Measurements from ENCODE around the gene TRIM37.

Gene TRIM37

GRCh38 chr17:58970609-58971450, 135.8 kb downstream of the TRIM37 start:
- Histone ChIP-seq H3K9me3 (no peaks in the 10 kb centered on the region), H3K4me1 (peaks cover 0 to 8% (median 0%) of the 10 kb centered on the region in 4 donors), H3K36me3 (no peaks in the 10 kb centered on the region), H3K4me3 (no peak overlapping the region), H3K27ac (peak overlapping the region; percentile 55 to 60), H3K27me3 (no peaks in the 10 kb centered on the region)
- no peak for DNase-seq
- TF ChIP-seq CTCF (IDR thresholded peaks at IDR 0.05) = no peak
- intact Hi-C loops (cut with DNase I; ENCODE audit: low total_unique reads) = no loop called here

- peaks cover 0 to 8% (median 0%) of the 10 kb centered on the region in 4 donors for H3K4me1 ChIP-seq
- no peaks in the 10 kb centered on the region for H3K27me3 ChIP-seq
- H3K4me3 ChIP-seq = no peak overlapping the region
- H3K27ac ChIP-seq = no peak overlapping the region
- H3K9me3 ChIP-seq = no peaks in the 10 kb centered on the region
- H3K36me3 ChIP-seq = no peaks in the 10 kb centered on the region
- no peak for DNase-seq
- intact Hi-C loops (cut with DNase I; ENCODE audit: low total_unique reads) = no loop called here
- no peak for TF ChIP-seq CTCF (IDR thresholded peaks at IDR 0.05)
These were observed 137.1 kb downstream of the TRIM37 start for GRCh38 chr17:58969612-58970011.

GRCh38 chr17:58969156-58969555, 137.5 kb downstream of the TRIM37 start:
- Histone ChIP-seq H3K27ac (no peak overlapping the region), H3K36me3 (no peaks in the 10 kb centered on the region), H3K4me1 (peaks cover 0 to 8% (median 0%) of the 10 kb centered on the region in 4 donors), H3K27me3 (no peaks in the 10 kb centered on the region), H3K4me3 (no peak overlapping the region), H3K9me3 (no peaks in the 10 kb centered on the region)
- intact Hi-C loops (cut with DNase I; ENCODE audit: low total_unique reads) = no loop called here
- DNase-seq = no peak
- TF ChIP-seq CTCF (IDR thresholded peaks at IDR 0.05) = no peak

GRCh38 chr17:58968426-58969061, 138.1 kb downstream of the TRIM37 start:
- H3K4me3 ChIP-seq = no peak overlapping the region
- no peak overlapping the region for H3K27ac ChIP-seq
- H3K4me1 ChIP-seq = peaks cover 0 to 8% (median 0%) of the 10 kb centered on the region in 4 donors
- H3K36me3 ChIP-seq = no peaks in the 10 kb centered on the region
- intact Hi-C loops (cut with DNase I; ENCODE audit: low total_unique reads) = no loop called here
- no peaks in the 10 kb centered on the region for H3K9me3 ChIP-seq
- DNase-seq = no peak
- no peak for TF ChIP-seq CTCF (IDR thresholded peaks at IDR 0.05)
- H3K27me3 ChIP-seq = no peaks in the 10 kb centered on the region

GRCh38 chr17:58966208-58966607, 140.5 kb downstream of the TRIM37 start:
- Histone ChIP-seq H3K9me3 (no peaks in the 10 kb centered on the region), H3K27ac (no peak overlapping the region), H3K4me3 (no peak overlapping the region), H3K36me3 (no peaks in the 10 kb centered on the region), H3K4me1 (peaks cover 0 to 8% (median 0%) of the 10 kb centered on the region in 4 donors), H3K27me3 (no peaks in the 10 kb centered on the region)
- intact Hi-C loops (cut with DNase I; ENCODE audit: low total_unique reads) = no loop called here
- no peak for TF ChIP-seq CTCF (IDR thresholded peaks at IDR 0.05)
- no peak for DNase-seq
